Caco-2 (cell line): ENCODE results near the gene KRTAP5-2. TPM values are rescaled to one million over a fixed set of nuclear protein-coding genes. Genes with fewer than 3 reads are reported as not detected.
"Not testable (repeated sequence)": the region's sequence is repeated elsewhere in the genome, so short reads cannot be mapped to it uniquely, and the experiment has no call there.

ENCODE experiments used
- BruUV-seq: library from RNA; stranded (reverse); fragments of 400-500 nt; replicated peaks from 2 replicates; lab custom pipeline; 2021; lab: Mats Ljungman, UMichigan
- CTCF ChIA-PET: fragments of 300-600 bp; sonication (Branson Sonifier 250); formaldehyde crosslinking; loops from one replicate; lab custom pipeline; 2022; ENCODE audit warnings: antibody characterized with exemption; lab: Charles Lee
- POLR2A ChIA-PET: fragments of 300-600 bp; sonication (Branson Sonifier 250); formaldehyde crosslinking; loops from one replicate; lab custom pipeline; 2022; ENCODE audit warnings: antibody characterized with exemption; lab: Charles Lee
- DNase-seq, 2 experiments: peaks; one replicate each; pipeline versions ENCODE4 v3.0.0 to v3.0.0-alpha.2; 2020 to 2022
- H3K27me3 ChIP-seq: replicated peaks from 2 replicates; pipeline ENCODE4 v1.6.0; 2011; ENCODE audit warnings: low read length; ENCODE audit not compliant: control insufficient read depth, insufficient read depth
- H3K36me3 ChIP-seq: 2 replicates; pipeline ENCODE4 v1.5.1; 2011; ENCODE audit warnings: low read length; ENCODE audit not compliant: control insufficient read depth, insufficient read depth
- H3K4me1 ChIP-seq: fragments of 250-450 bp; sonication (Bioruptor Pico); 2 replicates; pipeline ENCODE4 v1.5.1; 2020; ENCODE audit warnings: mild to moderate bottlenecking
- H3K4me3 ChIP-seq: 2 replicates; pipeline ENCODE4 v1.5.1; 2011; ENCODE audit warnings: low read depth, mild to moderate bottlenecking, control low read depth, low read length
- H3K9me3 ChIP-seq: fragments of 250-450 bp; sonication (Bioruptor Pico); 2 replicates; pipeline ENCODE4 v1.5.1; 2020; ENCODE audit warnings: mild to moderate bottlenecking, moderate library complexity
- H3K27ac Mint-ChIP-seq: one replicate; pipeline ENCODE4 v1.8.0; 2022; ENCODE audit warnings: mixed read lengths; ENCODE audit not compliant: unreplicated experiment
- H3K27me3 Mint-ChIP-seq: one replicate; pipeline ENCODE4 v1.8.0; 2022; ENCODE audit warnings: mixed read lengths; ENCODE audit not compliant: insufficient read depth, unreplicated experiment
- H3K36me3 Mint-ChIP-seq: one replicate; pipeline ENCODE4 v1.8.0; 2022; ENCODE audit warnings: mild to moderate bottlenecking, mixed read lengths; ENCODE audit not compliant: insufficient read depth, unreplicated experiment
- H3K4me1 Mint-ChIP-seq: one replicate; pipeline ENCODE4 v1.8.0; 2022; ENCODE audit warnings: low read depth, mixed read lengths; ENCODE audit not compliant: unreplicated experiment
- H3K4me3 Mint-ChIP-seq: one replicate; pipeline ENCODE4 v1.8.0; 2022; ENCODE audit warnings: mild to moderate bottlenecking, moderate library complexity, mixed read lengths; ENCODE audit not compliant: unreplicated experiment
- H3K9me3 Mint-ChIP-seq: one replicate; pipeline ENCODE4 v1.8.0; 2022; ENCODE audit warnings: mixed read lengths; ENCODE audit not compliant: unreplicated experiment
- intact Hi-C: fragments of 100-400 bp; cut with micrococcal nuclease; formaldehyde crosslinking; loops from one replicate; pipeline ENCODE4 v1.10.0; 2022; ENCODE audit not compliant: unreplicated experiment
- total RNA-seq: library from RNA; stranded (reverse); gene quantifications from 2 replicates; pipeline ENCODE4 v1.2.3, GENCODE V29; 2022
- TF ChIP-seq, protein P1 (sequence below), 2 experiments: fragments of 200-600 bp in 1 of 2; IDR thresholded peaks; 1 replicate in 1 of 2; 2 replicates in 1 of 2; pipeline versions ENCODE4 v1.5.1 to v1.8.0; 2011 to 2022; ENCODE audit warnings: antibody characterized with exemption in 1 of 2, control low read depth in 1 of 2, inconsistent platforms in 1 of 2, low read depth in 1 of 2, low read length in 1 of 2, mild to moderate bottlenecking in 1 of 2, moderate library complexity in 1 of 2; ENCODE audit not compliant: insufficient read depth in 1 of 2, severe bottlenecking in 1 of 2, unreplicated experiment in 1 of 2

Gene KRTAP5-2
- total RNA-seq, 1 experiment from 2014 or later, result not detected

- H3K36me3 Mint-ChIP-seq, result no peaks in the 10 kb centered on the region
- intact Hi-C loops, result no loop called here
Observed at GRCh38 chr11:1604711-1605110, 6.6 kb upstream of the KRTAP5-2 start.

DNA sequence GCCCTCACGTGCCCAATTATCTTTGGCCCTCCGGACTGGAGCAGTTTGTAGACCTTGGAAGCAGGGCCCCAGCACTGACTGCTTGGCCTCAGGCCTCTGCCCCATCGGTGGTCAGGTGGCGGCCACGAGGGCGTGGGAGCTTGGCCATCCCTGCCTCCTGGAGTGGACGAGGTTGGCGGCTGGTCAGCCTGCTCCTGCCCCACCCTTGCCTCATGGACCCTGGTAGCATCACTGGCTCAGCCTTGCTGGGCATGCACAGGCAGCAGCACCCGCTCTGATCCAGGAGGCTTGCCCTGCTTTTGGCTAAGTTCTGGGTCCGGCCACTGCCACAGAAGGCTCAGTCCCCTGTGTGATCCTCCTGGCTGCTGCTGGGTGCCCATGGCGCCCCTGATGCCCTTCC is 6.1 kb upstream of the KRTAP5-2 start:
- H3K27me3 ChIP-seq, result no peaks in the 10 kb centered on the region
- no peaks in the 10 kb centered on the region for H3K4me1 ChIP-seq
- Mint-ChIP-seq H3K27ac (no peak overlapping the region), H3K27me3 (peaks cover 8% of the 10 kb centered on the region), H3K4me1 (no peaks in the 10 kb centered on the region), H3K9me3 (no peaks in the 10 kb centered on the region), H3K4me3 (no peak overlapping the region), H3K36me3 (no peaks in the 10 kb centered on the region)
- H3K36me3 ChIP-seq, result no peaks in the 10 kb centered on the region
- ChIA-PET POLR2A (no interaction called here), CTCF (no interaction called here)
- H3K9me3 ChIP-seq, result no peaks in the 10 kb centered on the region
- no TSS peak for BruUV-seq
- H3K4me3 ChIP-seq, result no peak overlapping the region
- no peak for DNase-seq
- TF ChIP-seq, protein P1, sequence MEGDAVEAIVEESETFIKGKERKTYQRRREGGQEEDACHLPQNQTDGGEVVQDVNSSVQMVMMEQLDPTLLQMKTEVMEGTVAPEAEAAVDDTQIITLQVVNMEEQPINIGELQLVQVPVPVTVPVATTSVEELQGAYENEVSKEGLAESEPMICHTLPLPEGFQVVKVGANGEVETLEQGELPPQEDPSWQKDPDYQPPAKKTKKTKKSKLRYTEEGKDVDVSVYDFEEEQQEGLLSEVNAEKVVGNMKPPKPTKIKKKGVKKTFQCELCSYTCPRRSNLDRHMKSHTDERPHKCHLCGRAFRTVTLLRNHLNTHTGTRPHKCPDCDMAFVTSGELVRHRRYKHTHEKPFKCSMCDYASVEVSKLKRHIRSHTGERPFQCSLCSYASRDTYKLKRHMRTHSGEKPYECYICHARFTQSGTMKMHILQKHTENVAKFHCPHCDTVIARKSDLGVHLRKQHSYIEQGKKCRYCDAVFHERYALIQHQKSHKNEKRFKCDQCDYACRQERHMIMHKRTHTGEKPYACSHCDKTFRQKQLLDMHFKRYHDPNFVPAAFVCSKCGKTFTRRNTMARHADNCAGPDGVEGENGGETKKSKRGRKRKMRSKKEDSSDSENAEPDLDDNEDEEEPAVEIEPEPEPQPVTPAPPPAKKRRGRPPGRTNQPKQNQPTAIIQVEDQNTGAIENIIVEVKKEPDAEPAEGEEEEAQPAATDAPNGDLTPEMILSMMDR (IDR thresholded peaks at IDR 0.05; ENCODE audit: insufficient read depth in 1 of 2, low read depth in 1 of 2, low read length in 1 of 2, severe bottlenecking in 1 of 2, unreplicated experiment in 1 of 2), result no peak
- intact Hi-C loops, result no loop called here

More at GRCh38 chr11:1604711-1605110, 6.6 kb upstream of the KRTAP5-2 start:
- Histone ChIP-seq H3K9me3 (no peaks in the 10 kb centered on the region), H3K36me3 (no peaks in the 10 kb centered on the region), H3K4me1 (no peaks in the 10 kb centered on the region), H3K4me3 (no peak overlapping the region), H3K27me3 (no peaks in the 10 kb centered on the region)
- BruUV-seq, result no TSS peak
- Mint-ChIP-seq H3K9me3 (no peaks in the 10 kb centered on the region), H3K4me3 (no peak overlapping the region), H3K27me3 (peaks cover 8% of the 10 kb centered on the region), H3K27ac (no peak overlapping the region), H3K4me1 (no peaks in the 10 kb centered on the region)
- ChIA-PET CTCF (no interaction called here), POLR2A (no interaction called here)
- TF ChIP-seq, protein P1 (IDR thresholded peaks at IDR 0.05; ENCODE audit: insufficient read depth in 1 of 2, low read depth in 1 of 2, low read length in 1 of 2, severe bottlenecking in 1 of 2, unreplicated experiment in 1 of 2), result no peak
- DNase-seq, result no peak

- H3K27me3 Mint-ChIP-seq, result peaks cover 6% of the 10 kb centered on the region
- intact Hi-C loops, result no loop called here
- TF ChIP-seq, protein P1 (IDR thresholded peaks at IDR 0.05; ENCODE audit: insufficient read depth in 1 of 2, low read depth in 1 of 2, low read length in 1 of 2, severe bottlenecking in 1 of 2, unreplicated experiment in 1 of 2), result no peak
- ChIA-PET POLR2A (no interaction called here), CTCF (no interaction called here)
- DNase-seq, result no peak
- Histone ChIP-seq H3K36me3 (no peaks in the 10 kb centered on the region), H3K4me1 (no peaks in the 10 kb centered on the region), H3K4me3 (no peak overlapping the region), H3K9me3 (no peaks in the 10 kb centered on the region), H3K27me3 (no peaks in the 10 kb centered on the region)
- H3K4me3 Mint-ChIP-seq, result no peak overlapping the region
- H3K4me1 Mint-ChIP-seq, result no peaks in the 10 kb centered on the region
- H3K36me3 Mint-ChIP-seq, result no peaks in the 10 kb centered on the region
- H3K27ac Mint-ChIP-seq, result no peak overlapping the region
- no peaks in the 10 kb centered on the region for H3K9me3 Mint-ChIP-seq
- BruUV-seq, result no TSS peak
Observed at GRCh38 chr11:1603629-1604028, 5.5 kb upstream of the KRTAP5-2 start.

GRCh38 chr11:1601663-1602062 is 3.6 kb upstream of the KRTAP5-2 start:
- H3K4me3 ChIP-seq, H3K27ac Mint-ChIP-seq, H3K4me1 ChIP-seq, BruUV-seq, H3K9me3 ChIP-seq, H3K4me3 Mint-ChIP-seq, DNase-seq, intact Hi-C loops, H3K36me3 ChIP-seq, H3K36me3 Mint-ChIP-seq, H3K4me1 Mint-ChIP-seq, H3K27me3 ChIP-seq, POLR2A ChIA-PET, H3K9me3 Mint-ChIP-seq, CTCF ChIA-PET: not testable (repeated sequence)
- H3K27me3 Mint-ChIP-seq, result peaks cover 13% of the 10 kb centered on the region
